Fibroblast of mammary gland (primary cell): ENCODE results near the gene PDZRN4.
"Not testable (repeated sequence)": the region's sequence is repeated elsewhere in the genome, so short reads cannot be mapped to it uniquely, and the experiment has no call there.

Experiments used
- DNase-seq: peaks from one replicate; pipeline ENCODE4 v3.0.0-alpha.2; 2010; ENCODE audit warnings: low read depth
- H3K4me3 ChIP-seq: 2 replicates; pipeline ENCODE4 v1.5.1; 2011; ENCODE audit warnings: low read depth, mild to moderate bottlenecking, low read length, moderate library complexity; ENCODE audit not compliant: control insufficient read depth
- CTCF ChIP-seq: conservative IDR thresholded peaks from 2 replicates; pipeline ENCODE4 v1.5.1; 2011; ENCODE audit warnings: low read depth, low read length, inconsistent platforms; ENCODE audit not compliant: control insufficient read depth, insufficient read depth

The PDZRN4 gene

GRCh38 chr12:41274643-41275042 is 86.5 kb downstream of the PDZRN4 start:
- H3K4me3 ChIP-seq = no peak overlapping the region
- no peak for DNase-seq
- no peak for TF ChIP-seq CTCF

GRCh38 chr12:41277100-41277945 is 89.2 kb downstream of the PDZRN4 start:
- H3K4me3 ChIP-seq = no peak overlapping the region
- peak; percentile 52 for DNase-seq

GRCh38 chr12:41277946-41278267 is 89.8 kb downstream of the PDZRN4 start:
- H3K4me3 ChIP-seq = no peak overlapping the region
- DNase-seq = no peak
- TF ChIP-seq CTCF = no peak

More at GRCh38 chr12:41277100-41277945, 89.2 kb downstream of the PDZRN4 start:
- TF ChIP-seq CTCF = peak; percentile 69

GRCh38 chr12:41280341-41281095 is 92.4 kb downstream of the PDZRN4 start:
- DNase-seq, H3K4me3 ChIP-seq: not testable (repeated sequence)

GRCh38 chr12:41285470-41285869 is 97.3 kb downstream of the PDZRN4 start:
- not testable (repeated sequence) for H3K4me3 ChIP-seq, DNase-seq

GRCh38 chr12:41286426-41286825 is 98.3 kb downstream of the PDZRN4 start:
- DNase-seq = no peak
- no peak overlapping the region for H3K4me3 ChIP-seq
- TF ChIP-seq CTCF = no peak

GRCh38 chr12:41287500-41288141 is 99.5 kb downstream of the PDZRN4 start:
- no peak overlapping the region for H3K4me3 ChIP-seq
- no peak for DNase-seq

More at GRCh38 chr12:41287500-41288141, 99.5 kb downstream of the PDZRN4 start:
- TF ChIP-seq CTCF = no peak
